Esophagus mucosa (tissue), 1 donor: ENCODE results near the gene ZBTB42. TPM values are rescaled to one million over a fixed set of nuclear protein-coding genes. Genes with fewer than 3 reads are reported as not detected.

Experiments used
- ATAC-seq: fragments of 200-7000 bp; cut with Tn5 transposase; one replicate; pipeline ENCODE4 v1.9.1; 2020
- total RNA-seq: library from RNA; stranded (reverse); gene quantifications from one replicate; pipeline ENCODE4 v1.2.4, GENCODE V29; 2023
- donor health status: DM: yes; HTN: yes; CAD: no.

ZBTB42 gene
- total RNA-seq, 1 donor from 2014 or later = 6.4 TPM

DNA sequence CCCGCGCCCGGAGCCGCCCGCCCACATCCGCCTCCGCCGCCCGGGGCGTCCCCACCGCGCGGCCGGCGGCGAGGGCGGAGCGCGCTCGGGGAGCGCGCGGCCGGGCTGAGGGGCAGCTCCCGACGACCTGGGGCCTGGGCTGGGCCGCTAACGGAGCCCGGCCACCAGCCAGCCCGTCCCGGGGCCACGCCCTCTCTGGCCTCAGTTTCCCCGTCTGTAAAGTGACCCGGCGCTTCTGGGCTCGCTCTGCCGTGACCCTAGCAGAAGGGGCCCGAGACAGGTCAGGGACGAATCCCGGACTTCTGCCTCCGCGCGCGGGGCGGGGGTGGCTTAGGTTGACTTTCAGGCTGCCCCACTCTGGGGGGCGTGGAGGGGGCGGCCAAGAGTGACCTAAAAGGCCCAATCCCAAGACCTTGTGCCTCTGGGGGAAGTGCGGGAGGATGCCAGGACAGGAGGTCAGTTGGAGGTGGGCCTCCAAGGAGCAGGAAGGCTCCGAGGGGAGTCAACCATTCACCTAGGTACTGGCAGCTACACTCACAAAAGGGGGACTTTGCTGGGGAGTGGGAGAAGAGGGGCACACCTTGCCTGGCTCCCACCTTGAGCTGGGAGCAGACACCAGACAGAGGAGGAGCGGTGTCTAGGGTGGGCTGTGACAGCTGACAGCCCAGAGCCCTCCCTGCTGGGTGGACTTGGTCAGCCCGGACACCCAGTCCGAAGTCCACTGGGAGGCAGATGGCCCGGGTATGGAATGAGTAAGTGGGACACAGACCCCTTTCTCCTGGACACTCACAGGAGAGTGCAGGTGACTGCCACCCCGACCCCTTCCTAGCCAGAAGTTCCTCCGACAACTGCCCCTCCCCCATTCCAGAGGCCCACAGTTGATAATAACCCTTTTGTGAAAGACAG lies 4.9 kb upstream of the ZBTB42 start:
- ATAC-seq = peak; percentile 31

DNA sequence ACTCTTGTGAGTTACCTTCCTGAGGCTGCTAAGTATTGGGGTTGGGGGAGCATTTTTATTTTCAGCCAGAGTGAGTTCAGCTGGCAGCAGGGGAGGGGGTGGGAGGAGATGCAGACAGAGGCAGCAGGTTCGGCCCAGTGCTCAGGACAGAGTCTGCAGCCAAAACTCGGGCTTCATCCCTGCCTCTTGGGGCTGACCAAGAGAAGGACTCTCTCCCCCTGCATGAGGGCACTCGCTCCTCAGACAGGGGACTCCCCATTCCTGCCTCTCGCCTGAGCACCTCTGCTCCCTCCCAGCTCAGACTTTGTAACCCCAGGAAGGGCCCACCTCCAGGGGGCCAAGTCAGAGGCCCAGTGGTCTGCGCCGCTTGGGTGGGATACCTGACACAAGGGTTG lies 4.2 kb upstream of the ZBTB42 start:
- no peak for ATAC-seq

DNA sequence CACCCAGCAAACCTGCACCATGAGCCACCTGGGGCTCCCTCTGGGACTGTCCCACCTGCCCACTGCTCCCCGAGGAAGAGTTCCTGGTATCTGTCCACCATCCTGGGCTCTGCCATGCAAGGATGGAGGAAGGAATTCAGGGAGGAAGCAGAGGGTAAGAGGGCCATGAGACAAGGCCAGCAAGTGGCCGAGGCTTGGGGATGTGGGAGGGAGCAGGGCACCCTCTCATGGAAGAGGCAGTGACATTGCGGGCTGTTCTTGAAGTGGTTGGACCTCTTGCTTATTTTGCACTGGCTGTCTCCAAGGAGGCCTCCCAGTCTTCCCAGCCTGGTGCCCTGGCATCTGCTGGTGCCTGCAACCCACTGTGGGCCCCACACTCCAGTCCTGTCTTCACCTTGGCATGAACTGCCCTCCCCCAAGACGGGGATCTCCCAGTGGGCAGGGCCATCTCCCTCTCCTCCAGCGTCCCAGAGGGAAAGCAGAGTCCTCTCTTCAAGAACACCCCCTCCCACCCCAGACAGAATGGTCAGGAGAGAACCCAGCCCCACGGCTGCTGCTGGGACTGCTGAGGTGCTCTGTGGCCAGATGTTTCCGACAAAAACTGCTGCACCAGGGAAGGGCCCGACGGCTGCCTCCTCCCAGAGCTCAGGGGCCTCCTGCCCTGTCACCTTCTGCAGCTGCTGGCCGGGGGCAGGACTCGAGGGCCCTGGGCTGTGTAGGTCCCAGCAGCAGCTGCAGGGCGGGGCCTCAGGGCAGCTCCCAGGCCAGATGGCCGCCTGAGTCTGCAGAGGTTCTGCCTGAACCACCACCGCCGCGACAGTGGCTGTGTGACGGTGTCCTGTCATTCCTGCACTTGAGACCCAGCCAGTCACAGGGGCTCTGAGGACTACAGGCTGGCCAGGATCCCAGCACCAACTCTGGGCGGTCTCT lies 3.5 kb upstream of the ZBTB42 start:
- no peak for ATAC-seq

DNA sequence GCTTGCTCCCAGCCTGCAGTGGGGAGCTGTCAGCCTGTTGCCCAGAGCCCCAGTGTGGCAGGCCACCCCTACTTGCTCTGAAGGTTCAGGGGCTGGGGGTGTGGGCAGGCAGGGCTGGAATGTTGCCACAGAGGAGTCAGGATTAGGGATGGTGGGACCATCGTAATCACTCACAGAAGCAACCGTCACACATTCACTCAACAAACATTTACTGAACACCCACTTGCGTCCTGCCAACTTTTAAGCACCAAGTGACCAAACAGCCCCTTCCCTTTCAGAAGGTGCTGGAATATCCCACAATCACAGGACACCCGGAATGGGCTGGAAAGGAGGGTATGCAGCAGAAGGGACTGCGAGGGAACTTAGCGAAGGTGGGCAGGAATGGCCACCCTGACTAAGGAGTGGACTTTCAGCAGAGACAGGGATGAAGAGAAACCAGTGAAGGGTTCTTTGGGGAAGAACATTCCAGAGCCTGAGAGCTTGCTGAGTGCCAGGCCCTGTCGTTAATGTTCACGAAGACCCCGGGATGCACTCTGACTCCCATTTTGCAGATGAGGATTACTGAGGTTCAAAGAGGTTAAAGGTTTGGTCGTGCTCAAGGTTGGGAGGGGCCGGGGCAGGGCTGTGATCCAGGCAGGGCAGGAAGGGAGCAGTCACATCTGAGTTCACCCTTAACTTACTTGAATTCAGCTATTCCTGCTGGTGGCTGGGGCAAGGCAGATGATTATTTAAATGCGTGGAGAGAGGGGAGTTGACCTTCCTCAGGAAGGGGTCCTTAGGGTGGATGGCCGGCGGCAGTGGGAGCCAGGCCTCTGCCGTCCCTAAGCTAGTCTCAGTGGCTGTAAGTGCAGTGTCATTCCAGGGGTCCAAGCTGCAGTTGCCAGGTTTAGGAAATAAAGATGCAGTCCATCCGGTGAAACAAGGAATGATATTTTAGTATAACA lies 2.3 kb upstream of the ZBTB42 start:
- ATAC-seq = no peak

DNA sequence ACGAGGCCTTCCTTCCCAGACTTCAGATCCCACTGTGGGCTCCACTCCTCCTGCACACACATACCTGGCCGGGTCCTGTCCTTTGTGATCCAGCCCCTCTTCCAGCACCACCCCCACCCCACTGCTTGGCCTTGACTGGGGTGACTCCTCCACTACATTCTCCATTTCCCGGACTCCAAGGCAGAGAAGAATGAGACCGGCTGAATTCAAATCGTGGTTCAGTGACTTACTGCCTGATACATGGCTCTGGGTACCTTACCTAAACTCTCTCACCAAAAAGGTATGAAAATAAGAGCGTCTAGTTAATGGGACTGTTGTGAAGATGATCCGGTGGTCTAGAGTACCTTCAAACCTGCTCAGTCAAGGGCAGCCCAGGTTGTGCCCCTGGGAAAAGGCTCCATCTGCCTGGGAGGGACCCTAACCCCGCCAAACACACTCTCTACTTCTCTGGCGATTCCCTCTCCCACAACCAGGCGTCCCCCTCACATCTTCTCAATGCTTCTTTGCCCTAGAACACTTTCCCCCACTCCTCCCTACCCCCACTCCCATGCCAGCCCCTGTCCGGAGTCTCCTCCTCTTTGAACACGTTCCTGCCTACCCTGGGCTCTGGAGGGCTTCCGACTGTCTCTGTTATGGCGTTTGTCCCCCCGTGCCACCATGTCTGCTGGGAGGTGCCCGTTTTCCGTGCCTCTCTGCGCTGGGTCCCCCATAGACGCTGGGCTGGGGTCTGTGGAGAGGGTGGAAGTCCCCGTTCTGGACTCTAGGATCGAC lies 1.5 kb upstream of the ZBTB42 start:
- no peak for ATAC-seq

DNA sequence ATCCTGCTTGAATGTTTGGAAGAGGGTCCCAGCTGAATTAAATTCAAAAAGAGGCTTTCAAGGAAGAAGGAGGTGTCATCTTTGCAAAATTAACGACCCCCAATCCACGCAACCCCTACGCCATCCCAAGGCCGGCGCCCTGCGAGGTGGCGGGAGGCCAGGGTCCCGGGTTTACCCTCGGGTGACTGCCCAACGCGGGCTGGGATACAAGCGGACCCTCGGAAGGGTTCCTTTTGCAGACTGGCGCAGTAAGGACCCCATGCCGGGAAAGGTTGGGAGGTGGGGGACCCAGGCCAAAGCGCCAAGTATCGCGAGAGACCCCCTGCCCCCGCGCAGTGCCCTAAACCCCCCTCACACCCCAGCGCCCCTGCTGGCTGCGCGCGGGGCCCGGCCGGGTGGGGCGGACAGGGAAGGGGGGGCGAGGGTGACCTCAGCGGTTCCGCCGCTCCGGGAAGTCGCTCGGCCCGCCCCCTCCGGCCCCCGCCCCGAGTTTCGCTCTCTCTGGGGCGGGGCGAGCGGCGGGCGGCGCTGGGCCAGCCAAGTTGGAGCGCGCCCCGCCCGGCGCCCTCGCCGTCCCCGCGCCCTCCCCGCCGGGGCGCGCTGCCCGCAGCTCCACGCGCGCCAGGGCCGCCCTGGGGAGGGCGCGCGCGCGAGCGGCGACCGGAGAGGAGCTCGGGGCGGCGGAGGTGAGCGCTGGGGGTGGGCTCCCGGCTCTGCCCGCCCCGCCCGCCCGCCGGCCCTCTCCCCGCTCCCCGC lies 708 bp upstream of the ZBTB42 start:
- ATAC-seq = peak; percentile 72

DNA sequence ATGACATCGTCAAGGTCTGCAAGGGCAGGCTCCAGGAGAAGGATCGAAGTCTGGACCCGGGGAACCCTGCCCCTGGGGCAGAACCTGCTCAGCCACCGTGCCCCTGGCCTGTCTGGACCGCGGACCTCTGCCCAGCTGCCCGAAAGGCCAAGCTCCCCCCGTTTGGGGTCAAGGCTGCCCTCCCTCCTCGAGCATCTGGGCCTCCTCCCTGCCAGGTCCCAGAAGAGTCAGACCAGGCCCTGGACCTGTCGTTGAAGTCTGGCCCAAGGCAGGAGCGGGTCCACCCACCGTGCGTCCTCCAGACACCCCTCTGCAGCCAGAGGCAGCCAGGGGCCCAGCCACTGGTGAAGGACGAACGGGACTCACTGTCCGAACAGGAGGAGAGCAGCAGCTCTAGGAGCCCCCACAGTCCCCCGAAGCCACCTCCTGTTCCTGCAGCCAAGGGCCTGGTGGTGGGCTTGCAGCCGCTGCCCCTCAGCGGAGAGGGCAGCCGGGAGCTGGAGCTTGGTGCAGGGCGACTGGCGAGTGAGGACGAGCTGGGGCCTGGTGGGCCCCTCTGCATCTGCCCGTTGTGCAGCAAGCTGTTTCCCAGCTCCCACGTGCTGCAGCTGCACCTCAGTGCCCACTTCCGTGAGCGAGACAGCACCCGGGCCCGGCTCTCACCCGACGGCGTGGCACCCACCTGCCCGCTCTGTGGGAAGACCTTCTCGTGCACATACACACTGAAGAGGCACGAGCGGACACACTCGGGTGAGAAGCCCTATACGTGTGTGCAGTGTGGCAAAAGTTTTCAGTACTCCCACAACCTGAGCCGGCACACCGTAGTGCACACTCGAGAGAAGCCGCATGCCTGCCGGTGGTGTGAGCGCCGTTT lies 856 bp downstream of the ZBTB42 start:
- ATAC-seq = no peak

DNA sequence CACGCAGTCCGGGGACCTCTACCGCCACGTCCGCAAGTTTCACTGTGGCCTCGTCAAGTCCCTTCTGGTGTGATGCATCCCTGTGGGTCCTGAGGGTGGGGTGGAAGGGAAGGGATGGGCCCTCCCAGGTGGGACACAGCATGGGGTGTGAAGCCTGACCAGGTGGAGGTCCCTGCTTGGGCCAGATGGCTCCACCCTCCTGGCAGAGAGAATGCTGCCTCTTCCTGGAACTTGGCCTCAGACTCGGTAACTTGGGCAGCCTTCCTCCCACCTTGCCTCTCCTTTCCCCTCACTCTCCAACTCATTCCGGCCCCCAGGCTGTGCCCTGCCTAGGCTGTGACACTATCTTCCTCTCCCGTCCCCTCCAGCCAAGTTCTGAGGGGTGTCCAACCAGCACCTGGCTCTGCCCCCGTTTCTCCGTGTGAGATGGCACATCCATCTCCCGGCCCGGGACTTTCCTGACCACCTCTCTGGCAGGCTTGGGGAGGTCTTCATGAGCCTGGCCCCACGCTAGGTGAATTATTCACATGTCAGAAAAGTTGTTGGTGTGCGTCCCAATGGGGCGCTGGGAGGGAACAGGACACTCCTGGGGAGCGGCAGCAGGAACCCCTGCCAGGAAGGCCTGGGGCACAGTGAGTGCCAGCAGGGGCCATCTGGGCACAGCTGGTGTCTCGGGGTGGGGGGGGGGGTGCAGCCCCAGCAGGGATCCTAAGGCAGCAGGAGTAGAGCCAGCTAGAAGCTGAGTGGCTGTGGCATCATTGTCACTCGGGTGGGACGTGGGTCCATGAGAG lies 1.7 kb downstream of the ZBTB42 start:
- no peak for ATAC-seq

DNA sequence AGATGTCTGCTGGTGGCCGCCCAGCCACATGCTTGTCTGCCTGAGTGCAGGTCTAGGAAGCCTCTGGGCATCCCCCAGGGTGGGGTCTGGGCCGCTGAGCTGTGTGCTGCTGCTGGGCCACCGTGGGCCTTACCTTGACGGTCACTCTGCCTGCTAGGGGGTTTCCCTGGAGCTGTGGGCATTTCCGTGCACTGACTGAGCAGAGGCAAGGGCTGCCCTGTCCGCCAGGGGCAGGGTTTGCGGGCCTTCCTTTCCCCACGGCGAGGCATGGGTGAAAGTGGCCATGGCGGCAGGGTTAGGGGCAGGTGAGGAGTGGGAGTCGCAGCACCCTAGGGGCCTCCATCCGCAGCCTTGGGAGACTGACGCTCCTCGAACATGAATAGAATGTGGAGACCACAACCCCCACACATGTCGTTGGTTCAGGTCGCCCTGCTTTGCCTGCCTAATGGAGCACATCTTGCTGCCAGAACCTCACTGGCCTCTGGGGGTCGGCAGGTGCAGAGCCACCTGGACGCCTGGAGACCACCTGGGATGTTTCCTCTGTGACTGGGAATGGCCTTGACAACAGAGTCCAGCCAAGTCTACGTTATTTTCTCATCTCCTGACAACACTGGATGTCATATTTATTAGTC lies 2.5 kb downstream of the ZBTB42 start:
- no peak for ATAC-seq

DNA sequence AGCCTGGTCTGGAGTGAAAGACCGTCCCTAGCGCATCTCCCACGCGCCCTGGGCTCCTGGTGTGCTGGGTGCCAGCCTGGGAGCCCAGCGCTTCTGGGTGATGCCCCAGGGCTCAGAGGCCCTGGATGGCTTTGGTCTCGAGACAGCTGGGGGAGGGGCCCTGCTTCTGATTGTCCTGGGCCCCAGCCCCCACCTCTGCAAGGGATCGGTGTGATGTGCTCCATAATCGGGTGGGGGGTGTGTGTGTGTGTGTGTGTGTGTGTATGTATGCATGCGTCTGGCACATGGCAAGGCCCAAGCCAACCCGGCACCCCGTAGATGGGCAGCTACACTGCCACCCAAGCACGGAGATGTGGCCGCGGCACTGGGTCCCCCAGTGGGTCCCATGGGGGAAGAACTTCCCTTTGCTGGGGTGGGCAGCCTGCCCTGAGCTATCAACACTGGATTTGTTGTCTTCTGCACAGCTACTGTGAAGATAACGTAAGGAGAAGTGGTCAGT lies 3.1 kb downstream of the ZBTB42 start:
- no peak for ATAC-seq

DNA sequence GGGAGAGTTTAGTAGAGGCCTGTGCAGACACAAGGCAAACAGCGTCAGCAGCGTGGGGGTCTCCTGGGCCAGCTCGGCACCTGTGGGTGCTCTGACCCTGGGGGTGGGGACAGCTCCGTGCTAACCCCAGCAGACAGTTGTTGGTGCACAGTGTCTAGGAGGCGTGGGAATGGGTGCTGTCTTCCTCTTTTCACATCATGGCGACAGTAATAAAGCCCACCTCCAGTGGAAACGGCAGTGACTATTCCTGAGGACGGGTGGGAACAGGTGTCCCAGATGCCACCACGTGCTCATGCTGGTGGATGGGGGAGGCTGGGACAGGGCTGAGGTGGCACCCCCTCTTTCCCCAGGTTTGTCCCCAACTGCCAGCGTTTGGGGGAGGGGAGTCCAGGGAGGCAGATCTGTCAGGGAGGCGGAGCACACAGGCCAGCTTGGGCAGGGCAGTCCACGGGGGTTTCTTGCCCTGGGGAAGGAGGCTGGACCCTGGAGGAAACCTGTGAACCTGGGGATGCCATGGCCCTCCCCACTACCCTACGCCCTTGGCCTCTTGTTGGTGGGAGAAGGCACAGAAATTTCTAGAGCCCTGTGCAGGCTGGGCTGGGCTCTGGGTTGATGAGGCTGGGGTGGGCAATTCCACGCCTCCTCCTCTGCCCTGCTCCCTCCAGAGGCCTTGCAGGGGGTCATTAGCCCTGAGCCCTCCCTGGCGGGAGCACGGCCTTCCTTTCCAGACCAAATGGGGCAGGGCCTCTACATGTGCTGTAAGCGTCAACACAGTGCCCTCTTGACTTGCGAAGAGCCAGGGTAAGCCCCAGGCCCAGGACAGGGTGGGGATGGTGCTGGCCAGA lies 3.8 kb downstream of the ZBTB42 start:
- ATAC-seq = no peak

DNA sequence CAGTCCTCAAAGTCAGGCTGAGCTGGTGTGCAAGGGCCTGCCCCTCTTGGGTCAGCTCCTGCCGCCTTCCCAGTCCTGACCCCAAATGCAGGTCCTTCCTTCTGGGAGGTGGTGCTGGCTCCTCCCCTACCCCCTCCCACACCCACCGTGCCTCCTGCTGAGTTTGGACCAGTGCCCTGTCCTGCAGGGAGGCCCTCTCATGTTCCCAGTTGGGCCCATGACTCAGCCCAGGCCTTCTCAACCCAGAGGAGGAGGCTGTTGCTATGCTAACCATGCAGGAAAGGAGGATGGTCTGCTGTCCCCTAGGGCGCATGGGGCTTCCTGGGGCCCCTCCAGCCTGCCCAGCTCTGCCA lies 4.4 kb downstream of the ZBTB42 start:
- ATAC-seq = no peak

DNA sequence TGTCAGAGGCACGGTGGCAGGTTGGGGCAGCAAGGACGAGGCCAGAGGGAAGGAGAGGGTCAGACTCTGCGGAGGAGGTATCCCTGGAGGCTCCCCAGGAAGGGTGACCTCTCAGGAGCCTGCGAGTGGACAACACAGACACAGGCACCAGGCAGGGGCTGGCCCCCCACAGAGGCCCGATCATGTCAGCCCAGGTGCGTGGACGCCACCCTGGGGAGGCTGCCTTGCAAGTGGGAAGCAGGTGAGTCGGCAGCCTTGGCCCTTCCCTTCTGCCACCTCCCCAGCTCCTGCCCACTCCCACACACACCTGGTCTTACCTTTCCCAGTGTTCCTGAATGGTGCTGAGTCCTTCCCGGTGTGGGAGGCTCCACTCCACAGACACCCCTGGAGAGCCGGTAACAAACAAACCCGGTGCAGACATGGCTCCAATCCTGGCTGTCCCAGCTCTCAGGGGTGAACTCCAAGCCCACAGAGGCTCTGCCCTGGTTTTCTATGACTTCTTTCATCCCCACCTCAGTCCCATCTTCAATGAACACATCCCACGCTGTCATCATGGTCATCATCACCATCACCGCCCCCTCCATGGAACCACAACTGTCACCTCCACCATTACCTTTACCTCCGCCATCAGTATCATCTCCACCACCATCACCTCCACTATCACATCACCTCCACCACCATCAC lies 5.2 kb downstream of the ZBTB42 start:
- ATAC-seq = no peak

DNA sequence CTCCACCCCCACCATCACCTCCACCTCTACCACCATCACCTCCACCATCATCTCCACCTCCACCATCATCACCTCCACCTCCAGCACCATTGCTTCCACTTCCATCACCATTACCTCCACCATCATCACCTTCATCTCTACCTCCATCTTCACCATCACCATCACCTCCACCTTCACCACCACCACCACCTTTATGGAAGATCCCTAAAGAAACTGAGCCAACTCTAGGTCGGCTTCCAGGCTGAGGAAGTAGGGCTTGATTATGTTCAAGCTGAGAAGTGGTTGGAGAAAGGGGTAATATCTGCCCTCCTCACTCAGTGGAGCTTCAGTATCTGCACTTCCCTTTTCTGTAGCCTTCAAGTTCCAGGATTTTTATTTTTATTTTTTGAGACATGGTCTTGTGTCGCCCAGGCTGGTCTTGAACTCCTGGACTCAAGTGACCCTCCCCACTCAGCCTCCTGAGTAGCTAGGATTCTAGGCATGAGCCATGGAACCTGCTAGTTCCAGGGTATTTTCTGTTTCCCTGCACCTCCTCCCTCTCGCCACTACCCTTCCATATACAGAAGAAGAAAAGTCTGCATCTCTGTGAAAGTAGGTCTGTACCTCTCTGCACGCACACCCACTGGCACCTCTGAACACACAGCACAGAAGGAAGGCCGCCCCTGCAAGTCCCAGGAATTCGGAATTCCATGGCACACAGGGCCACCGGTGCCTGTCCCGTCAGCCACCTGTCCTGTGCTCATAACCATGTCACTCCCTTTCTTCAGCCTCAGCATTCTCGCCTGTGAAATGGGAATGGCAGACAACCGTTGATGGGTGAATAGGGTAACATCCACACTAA lies 5.9 kb downstream of the ZBTB42 start:
- ATAC-seq = no peak

DNA sequence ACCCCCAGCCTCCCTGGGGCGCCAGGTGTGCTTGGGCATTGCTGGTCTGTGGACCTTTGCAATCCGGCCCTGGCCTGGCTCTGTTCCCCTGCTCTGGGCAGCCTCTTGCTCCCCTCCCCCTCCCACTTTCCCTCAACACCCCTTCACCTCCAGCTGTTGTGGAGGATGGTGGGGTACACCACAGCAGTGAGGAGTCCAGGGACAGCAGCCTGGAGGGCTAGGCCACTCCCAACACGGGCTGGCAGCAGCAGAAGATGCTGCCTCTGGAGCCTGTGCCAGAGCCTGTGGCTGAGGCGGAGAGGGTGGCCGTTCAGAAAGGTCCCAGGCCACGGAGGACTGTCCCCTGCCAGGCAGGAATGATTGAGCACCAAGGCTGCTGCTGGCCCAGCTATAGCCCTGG lies 7.6 kb downstream of the ZBTB42 start:
- ATAC-seq = no peak

DNA sequence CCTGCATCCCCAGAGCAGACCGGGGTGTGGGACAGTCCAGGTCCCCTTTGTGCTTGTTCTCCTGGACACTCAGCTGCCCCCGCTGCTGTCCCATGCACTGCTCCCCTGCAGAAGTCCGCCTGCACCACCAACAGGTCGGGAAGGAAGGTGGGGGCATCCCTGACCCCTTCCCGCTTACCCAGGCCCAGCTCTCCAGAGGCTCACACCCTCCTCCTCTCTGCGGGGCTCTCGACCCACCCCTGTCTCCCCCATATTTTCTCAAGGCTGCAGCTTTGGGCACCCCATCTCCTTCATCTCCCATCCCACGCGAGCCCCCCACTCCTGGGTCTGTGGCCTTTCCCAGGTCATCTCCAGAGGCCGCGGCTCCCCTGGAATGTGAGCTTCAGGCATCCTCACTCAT lies 9.4 kb downstream of the ZBTB42 start:
- no peak for ATAC-seq
